Neural progenitor cell (in vitro differentiated cells): ENCODE data around the gene FOXG1.

Experiments used
- EZH2 ChIP-seq: fragments of 200-600 bp; sonication (generic); IDR thresholded peaks from 2 replicates; pipeline ENCODE4 v1.6.1; 2017; ENCODE audit warnings: antibody characterized with exemption, mild to moderate bottlenecking, moderate library complexity
- EZH2phosphoT487 ChIP-seq: fragments of 200-600 bp; sonication (generic); IDR thresholded peaks from 2 replicates; pipeline ENCODE4 v1.6.1; 2017; ENCODE audit warnings: antibody characterized with exemption
- TF ChIP-seq, protein P1 (sequence below): fragments of 200-600 bp; sonication (generic); IDR thresholded peaks from 2 replicates; pipeline ENCODE4 v1.5.1; 2017; ENCODE audit warnings: antibody characterized with exemption, mild to moderate bottlenecking

- TF ChIP-seq, protein P1, sequence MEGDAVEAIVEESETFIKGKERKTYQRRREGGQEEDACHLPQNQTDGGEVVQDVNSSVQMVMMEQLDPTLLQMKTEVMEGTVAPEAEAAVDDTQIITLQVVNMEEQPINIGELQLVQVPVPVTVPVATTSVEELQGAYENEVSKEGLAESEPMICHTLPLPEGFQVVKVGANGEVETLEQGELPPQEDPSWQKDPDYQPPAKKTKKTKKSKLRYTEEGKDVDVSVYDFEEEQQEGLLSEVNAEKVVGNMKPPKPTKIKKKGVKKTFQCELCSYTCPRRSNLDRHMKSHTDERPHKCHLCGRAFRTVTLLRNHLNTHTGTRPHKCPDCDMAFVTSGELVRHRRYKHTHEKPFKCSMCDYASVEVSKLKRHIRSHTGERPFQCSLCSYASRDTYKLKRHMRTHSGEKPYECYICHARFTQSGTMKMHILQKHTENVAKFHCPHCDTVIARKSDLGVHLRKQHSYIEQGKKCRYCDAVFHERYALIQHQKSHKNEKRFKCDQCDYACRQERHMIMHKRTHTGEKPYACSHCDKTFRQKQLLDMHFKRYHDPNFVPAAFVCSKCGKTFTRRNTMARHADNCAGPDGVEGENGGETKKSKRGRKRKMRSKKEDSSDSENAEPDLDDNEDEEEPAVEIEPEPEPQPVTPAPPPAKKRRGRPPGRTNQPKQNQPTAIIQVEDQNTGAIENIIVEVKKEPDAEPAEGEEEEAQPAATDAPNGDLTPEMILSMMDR, result no peak
- TF ChIP-seq EZH2, result no peak
- peak; percentile 42 for TF ChIP-seq EZH2phosphoT487
Measured at GRCh38 chr14:28764257-28765160, 2.1 kb upstream of the FOXG1 start.
